ENCODE results near the gene NUMA1.
A peak's percentile ranks its signal among the peaks of the same experiment; 100 is the strongest.

NUMA1 gene

GRCh38 chr11:72061739-72062396, 18.5 kb downstream of the NUMA1 start:
- DNase-seq, result no peak

GRCh38 chr11:72058416-72059034, 21.8 kb downstream of the NUMA1 start:
- DNase-seq, result no peak

- no peak for DNase-seq
These were observed 31.4 kb downstream of the NUMA1 start for GRCh38 chr11:72048766-72049460.

DNA sequence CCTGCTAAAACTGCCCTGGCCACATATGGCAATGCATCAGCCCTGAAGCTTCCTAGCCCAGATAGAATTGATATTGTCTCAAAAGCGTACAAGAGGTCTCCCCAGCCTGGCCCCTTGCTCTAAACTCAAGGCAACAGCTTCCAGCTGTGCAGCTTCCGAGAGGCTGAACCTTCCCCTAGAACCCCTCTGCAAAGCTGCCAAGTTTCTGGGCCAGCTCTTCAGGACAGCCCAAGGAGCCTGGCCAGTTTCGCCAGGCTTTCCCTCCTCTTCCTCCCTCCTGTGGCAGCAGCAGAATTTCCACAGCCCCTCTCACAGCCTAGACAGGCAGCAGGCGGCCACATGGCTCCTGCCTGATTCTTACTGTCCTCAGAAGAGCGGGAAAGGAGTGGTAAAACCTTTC, 34.5 kb downstream of the NUMA1 start:
- no peak for DNase-seq

GRCh38 chr11:72042064-72042745, 38.1 kb downstream of the NUMA1 start:
- no peak for DNase-seq

- peak in 3 of 5 donors; percentile 29 to 34 (median 30) for DNase-seq
These were observed 38.8 kb downstream of the NUMA1 start for GRCh38 chr11:72041364-72042063.

GRCh38 chr11:72040491-72041363, 39.6 kb downstream of the NUMA1 start:
- DNase-seq, result peak; percentile 58 to 74 (median 73)

DNA sequence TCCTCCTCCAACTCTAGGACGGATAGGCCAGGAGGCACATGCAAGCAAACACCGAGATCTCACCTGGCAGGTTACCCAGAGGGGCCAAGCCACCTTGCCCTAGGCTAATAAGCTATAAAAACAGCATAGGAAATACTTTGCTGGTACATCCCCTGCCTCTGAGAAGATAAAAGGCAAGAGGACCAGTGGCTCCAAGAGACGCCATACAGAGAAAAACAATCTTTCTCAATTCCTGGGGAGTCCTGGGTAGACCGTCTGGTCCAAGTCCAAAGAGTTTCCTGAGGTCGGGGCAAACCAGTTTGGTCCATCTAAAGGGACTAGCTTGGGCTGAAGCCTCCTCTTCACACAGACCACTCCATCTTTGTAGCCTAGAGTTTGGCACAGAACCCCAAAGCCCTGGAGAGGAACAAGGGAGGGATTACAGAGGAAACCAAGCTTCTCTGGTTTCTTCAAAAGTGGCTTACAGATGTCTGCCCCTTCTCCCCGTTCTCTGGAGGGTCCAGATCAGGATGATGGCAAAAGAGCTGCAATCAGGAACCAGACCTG, 40.4 kb downstream of the NUMA1 start:
- no peak for DNase-seq

GRCh38 chr11:72039031-72039855, 41.1 kb downstream of the NUMA1 start:
- no peak for DNase-seq

DNA sequence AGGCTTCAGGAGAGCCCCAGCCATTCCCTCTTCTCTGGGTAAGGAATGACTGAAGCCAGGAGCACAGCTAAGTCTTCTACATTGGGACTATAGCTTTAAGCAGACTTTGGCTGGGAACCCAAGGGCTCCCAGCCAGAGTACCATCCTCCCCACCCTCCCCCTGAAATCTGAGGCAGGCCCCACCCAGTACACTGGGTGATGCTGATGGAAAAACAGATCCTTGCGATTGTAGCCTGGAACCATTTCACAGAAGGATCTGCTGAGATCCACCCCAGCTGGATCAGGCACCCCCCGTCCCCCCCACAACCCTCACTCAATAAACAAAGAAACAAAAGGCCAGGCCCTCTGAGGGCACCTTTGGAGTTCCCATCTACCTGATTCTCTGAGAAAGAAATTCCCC, 41.9 kb downstream of the NUMA1 start:
- no peak for DNase-seq

- no peak for DNase-seq
These were observed 42.6 kb downstream of the NUMA1 start for GRCh38 chr11:72037554-72038311.

- no peak for DNase-seq
These were observed 43.7 kb downstream of the NUMA1 start for GRCh38 chr11:72036687-72037086.

DNA sequence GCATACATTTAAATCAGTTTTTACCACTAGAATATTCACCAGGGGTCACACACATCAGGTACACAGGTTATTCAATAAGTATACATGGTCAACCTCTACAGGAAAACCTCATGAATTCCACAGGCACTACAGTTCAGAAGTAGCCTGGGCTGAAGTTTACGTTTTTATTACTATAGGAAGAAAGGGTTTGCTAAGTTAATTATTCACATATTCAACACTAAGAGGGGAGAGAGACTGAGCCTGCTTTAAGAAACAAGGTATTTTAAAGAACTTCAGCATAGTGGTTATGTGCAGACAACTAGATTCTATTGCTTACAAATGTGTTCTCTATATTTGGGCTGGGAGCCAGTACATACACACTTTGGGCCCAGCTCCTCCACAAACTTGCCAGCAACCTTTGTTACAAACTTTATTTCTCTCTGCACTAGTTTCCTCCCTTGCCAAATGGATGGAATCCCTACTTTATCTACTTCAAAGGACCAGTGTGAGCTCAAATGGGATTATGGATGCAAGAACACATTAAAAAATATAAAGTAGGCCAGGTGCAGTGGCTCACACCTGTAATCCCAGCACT, 49.8 kb downstream of the NUMA1 start:
- no peak for DNase-seq

- no peak for DNase-seq
These were observed 54.3 kb downstream of the NUMA1 start for GRCh38 chr11:72026090-72026489.

GRCh38 chr11:72024069-72024754, 56.1 kb downstream of the NUMA1 start:
- no peak for DNase-seq

GRCh38 chr11:72023335-72023734, 57.0 kb downstream of the NUMA1 start:
- DNase-seq, result no peak

GRCh38 chr11:72018171-72018570, 62.2 kb downstream of the NUMA1 start:
- no peak for DNase-seq

DNA sequence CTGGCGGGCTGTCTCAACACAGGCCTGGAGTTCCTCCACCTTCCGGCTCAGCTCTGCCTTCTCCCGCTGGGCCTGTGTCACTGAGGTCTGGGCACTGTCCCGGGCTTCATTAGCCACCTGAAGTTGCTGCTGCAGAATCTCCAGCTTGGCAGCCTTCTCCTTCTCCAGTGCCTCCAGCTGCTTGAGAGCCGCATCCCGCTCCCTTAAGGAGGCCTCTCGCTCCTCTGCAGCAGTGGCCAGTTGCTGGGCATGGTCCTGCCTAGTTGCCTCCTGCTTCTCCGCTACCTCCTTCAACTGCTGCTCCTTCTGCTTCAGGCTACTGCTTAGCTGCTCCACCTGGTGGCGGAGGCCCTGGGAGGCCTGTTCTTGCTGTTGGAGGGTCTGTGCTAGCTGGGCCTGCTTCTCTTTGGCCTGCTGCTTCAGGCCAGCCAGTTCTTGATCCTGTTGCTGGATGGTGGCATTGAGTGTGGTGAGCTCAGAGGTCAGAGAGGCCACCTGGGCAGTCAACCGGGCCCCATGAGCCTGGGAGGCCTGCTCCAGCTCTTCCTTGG, 64.8 kb downstream of the NUMA1 start:
- DNase-seq, result no peak

Measured in T-helper 1 cell (primary cell).